Neural cell (in vitro differentiated cells): ENCODE measurements around the gene RNF20. TPM values are rescaled to one million over a fixed set of nuclear protein-coding genes. Genes with fewer than 3 reads are reported as not detected.

Experiments used
- H2AFZ ChIP-seq: fragments of 200-600, 300-800 bp; sonication (generic), shearing (Covaris generic); 2 replicates; pipeline ENCODE4 v1.6.0; 2014; ENCODE audit warnings: low read depth, mild to moderate bottlenecking, antibody characterized with exemption, low read length, moderate library complexity
- H3F3A ChIP-seq: fragments of 200-600 bp; shearing (Covaris generic); 2 replicates; pipeline ENCODE4 v1.6.1; 2016; ENCODE audit warnings: mild to moderate bottlenecking, moderate library complexity, mixed read lengths, antibody characterized with exemption, low read length; ENCODE audit not compliant: insufficient read depth, poor library complexity, severe bottlenecking
- H3K27ac ChIP-seq: fragments of 200-600, 300-800 bp; sonication (generic), shearing (Covaris generic); 2 replicates; pipeline ENCODE4 v1.5.1; 2014; ENCODE audit warnings: mild to moderate bottlenecking, low read length, moderate library complexity
- H3K27me3 ChIP-seq: fragments of 300-800, 200-600 bp; sonication (generic), shearing (Covaris generic); 2 replicates; pipeline ENCODE4 v1.6.0; 2014; ENCODE audit warnings: mild to moderate bottlenecking, low read depth, low read length, moderate library complexity; ENCODE audit not compliant: insufficient read depth
- H3K36me3 ChIP-seq: fragments of 300-800, 200-600 bp; sonication (generic), shearing (Covaris generic); 2 replicates; pipeline ENCODE4 v1.5.1; 2014; ENCODE audit warnings: mild to moderate bottlenecking, antibody characterized with exemption, low read length, moderate library complexity; ENCODE audit not compliant: insufficient read depth
- H3K4me2 ChIP-seq: fragments of 300-800, 200-600 bp; sonication (generic), shearing (Covaris generic); 2 replicates; pipeline ENCODE4 v1.6.0; 2014; ENCODE audit warnings: mild to moderate bottlenecking, low read length
- H3K4me3 ChIP-seq: fragments of 300-800, 200-600 bp; sonication (generic), shearing (Covaris generic); 2 replicates; pipeline ENCODE4 v1.5.1; 2014; ENCODE audit warnings: mild to moderate bottlenecking, low read length, moderate library complexity
- H3K79me2 ChIP-seq: fragments of 200-600 bp; shearing (Covaris generic); replicated peaks from 2 replicates; pipeline ENCODE4 v1.6.0; 2014; ENCODE audit warnings: mild to moderate bottlenecking, low read length, moderate library complexity; ENCODE audit not compliant: insufficient read depth
- H3K9ac ChIP-seq: fragments of 300-800, 200-600 bp; sonication (generic), shearing (Covaris generic); 2 replicates; pipeline ENCODE4 v1.6.1; 2016; ENCODE audit warnings: mild to moderate bottlenecking, low read length, mixed read lengths
- H3K9me2 ChIP-seq: fragments of 200-600 bp; shearing (Covaris generic); 2 replicates; pipeline ENCODE4 v1.6.1; 2016; ENCODE audit warnings: mild to moderate bottlenecking, low read length, mixed read lengths; ENCODE audit not compliant: insufficient read depth
- H3K9me3 ChIP-seq: fragments of 200-600, 300-800 bp; sonication (generic), shearing (Covaris generic); 2 replicates; pipeline ENCODE4 v1.6.1; 2016; ENCODE audit warnings: mild to moderate bottlenecking, mixed run types, low read length, moderate library complexity, mixed read lengths
- H4K20me1 ChIP-seq: fragments of 200-600 bp; shearing (Covaris generic); 2 replicates; pipeline ENCODE4 v1.6.1; 2016; ENCODE audit warnings: mild to moderate bottlenecking, mixed run types; ENCODE audit not compliant: insufficient read depth
- EP300 ChIP-seq: fragments of 450-650 bp; conservative IDR thresholded peaks from 2 replicates; pipeline ENCODE4 v1.6.1; 2014; ENCODE audit warnings: antibody characterized with exemption, mild to moderate bottlenecking, moderate library complexity; ENCODE audit not compliant: poor library complexity, severe bottlenecking
- EZH2 ChIP-seq: fragments of 200-600, 300-800 bp; shearing (Covaris generic), sonication (generic); IDR thresholded peaks from 2 replicates; pipeline ENCODE4 v1.6.1; 2014; ENCODE audit warnings: antibody characterized with exemption, low read length, borderline replicate concordance, mild to moderate bottlenecking; ENCODE audit not compliant: insufficient read depth, poor library complexity, severe bottlenecking
- MXI1 ChIP-seq: fragments of 450-650 bp; conservative IDR thresholded peaks from 2 replicates; pipeline ENCODE4 v1.6.1; 2014; ENCODE audit warnings: antibody characterized with exemption, mild to moderate bottlenecking; ENCODE audit not compliant: poor library complexity, severe bottlenecking
- POLR2AphosphoS5 ChIP-seq: IDR thresholded peaks from 2 replicates; pipeline ENCODE4 v1.6.1; 2012
- RAD21 ChIP-seq: fragments of 450-650 bp; conservative IDR thresholded peaks from 2 replicates; pipeline ENCODE4 v1.6.1; 2014; ENCODE audit warnings: antibody characterized with exemption, mild to moderate bottlenecking, moderate library complexity
- SMC3 ChIP-seq: fragments of 450-650 bp; conservative IDR thresholded peaks from 2 replicates; pipeline ENCODE4 v1.6.1; 2014; ENCODE audit warnings: antibody characterized with exemption, mild to moderate bottlenecking, moderate library complexity; ENCODE audit not compliant: poor library complexity
- TAF1 ChIP-seq: IDR thresholded peaks from 2 replicates; pipeline ENCODE4 v1.6.1; 2012; ENCODE audit warnings: low read depth
- polyA plus RNA-seq: library from polyadenylated mRNA; depleted of rRNA; stranded (reverse); fragments of >200 nt; gene quantifications from 2 replicates; pipeline ENCODE4 v1.2.3, GENCODE V29; 2014
- TF ChIP-seq, protein P1 (sequence below): IDR thresholded peaks from 2 replicates; pipeline ENCODE4 v1.6.1; 2012; ENCODE audit warnings: borderline replicate concordance
- TF ChIP-seq, protein P2 (sequence below): fragments of 450-650 bp; IDR thresholded peaks from 2 replicates; pipeline ENCODE4 v1.5.1; 2014; ENCODE audit warnings: antibody characterized with exemption, mild to moderate bottlenecking, moderate library complexity; ENCODE audit not compliant: poor library complexity, severe bottlenecking

RNF20 gene
- polyA plus RNA-seq, 1 donor from 2014 or later: 32.1 TPM

DNA sequence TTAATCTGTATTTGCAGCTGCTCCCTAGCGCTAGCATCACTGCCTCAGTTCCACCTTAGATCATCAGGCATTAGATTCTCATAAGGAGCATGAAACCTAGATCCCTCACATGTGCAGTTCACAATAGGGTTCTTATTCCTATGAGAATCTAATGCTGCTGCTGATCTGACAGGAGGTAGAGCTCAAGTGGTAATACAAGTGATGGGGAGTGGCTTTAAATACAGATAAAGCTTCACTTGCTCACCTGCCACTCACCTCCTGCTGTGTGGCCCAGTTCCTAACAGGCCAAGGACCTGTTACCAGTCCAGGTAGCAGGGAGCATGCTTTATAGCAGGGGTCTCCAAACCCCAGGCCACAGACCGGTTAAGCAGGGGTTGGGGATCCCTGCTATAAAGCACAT lies 22.6 kb upstream of the RNF20 start:
- TF ChIP-seq, protein P1, sequence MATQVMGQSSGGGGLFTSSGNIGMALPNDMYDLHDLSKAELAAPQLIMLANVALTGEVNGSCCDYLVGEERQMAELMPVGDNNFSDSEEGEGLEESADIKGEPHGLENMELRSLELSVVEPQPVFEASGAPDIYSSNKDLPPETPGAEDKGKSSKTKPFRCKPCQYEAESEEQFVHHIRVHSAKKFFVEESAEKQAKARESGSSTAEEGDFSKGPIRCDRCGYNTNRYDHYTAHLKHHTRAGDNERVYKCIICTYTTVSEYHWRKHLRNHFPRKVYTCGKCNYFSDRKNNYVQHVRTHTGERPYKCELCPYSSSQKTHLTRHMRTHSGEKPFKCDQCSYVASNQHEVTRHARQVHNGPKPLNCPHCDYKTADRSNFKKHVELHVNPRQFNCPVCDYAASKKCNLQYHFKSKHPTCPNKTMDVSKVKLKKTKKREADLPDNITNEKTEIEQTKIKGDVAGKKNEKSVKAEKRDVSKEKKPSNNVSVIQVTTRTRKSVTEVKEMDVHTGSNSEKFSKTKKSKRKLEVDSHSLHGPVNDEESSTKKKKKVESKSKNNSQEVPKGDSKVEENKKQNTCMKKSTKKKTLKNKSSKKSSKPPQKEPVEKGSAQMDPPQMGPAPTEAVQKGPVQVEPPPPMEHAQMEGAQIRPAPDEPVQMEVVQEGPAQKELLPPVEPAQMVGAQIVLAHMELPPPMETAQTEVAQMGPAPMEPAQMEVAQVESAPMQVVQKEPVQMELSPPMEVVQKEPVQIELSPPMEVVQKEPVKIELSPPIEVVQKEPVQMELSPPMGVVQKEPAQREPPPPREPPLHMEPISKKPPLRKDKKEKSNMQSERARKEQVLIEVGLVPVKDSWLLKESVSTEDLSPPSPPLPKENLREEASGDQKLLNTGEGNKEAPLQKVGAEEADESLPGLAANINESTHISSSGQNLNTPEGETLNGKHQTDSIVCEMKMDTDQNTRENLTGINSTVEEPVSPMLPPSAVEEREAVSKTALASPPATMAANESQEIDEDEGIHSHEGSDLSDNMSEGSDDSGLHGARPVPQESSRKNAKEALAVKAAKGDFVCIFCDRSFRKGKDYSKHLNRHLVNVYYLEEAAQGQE: no peak
- TF ChIP-seq POLR2AphosphoS5 (no peak), RAD21 (no peak), TAF1 (no peak), EZH2 (no peak), EP300 (no peak), MXI1 (no peak), SMC3 (no peak)
- TF ChIP-seq, protein P2, sequence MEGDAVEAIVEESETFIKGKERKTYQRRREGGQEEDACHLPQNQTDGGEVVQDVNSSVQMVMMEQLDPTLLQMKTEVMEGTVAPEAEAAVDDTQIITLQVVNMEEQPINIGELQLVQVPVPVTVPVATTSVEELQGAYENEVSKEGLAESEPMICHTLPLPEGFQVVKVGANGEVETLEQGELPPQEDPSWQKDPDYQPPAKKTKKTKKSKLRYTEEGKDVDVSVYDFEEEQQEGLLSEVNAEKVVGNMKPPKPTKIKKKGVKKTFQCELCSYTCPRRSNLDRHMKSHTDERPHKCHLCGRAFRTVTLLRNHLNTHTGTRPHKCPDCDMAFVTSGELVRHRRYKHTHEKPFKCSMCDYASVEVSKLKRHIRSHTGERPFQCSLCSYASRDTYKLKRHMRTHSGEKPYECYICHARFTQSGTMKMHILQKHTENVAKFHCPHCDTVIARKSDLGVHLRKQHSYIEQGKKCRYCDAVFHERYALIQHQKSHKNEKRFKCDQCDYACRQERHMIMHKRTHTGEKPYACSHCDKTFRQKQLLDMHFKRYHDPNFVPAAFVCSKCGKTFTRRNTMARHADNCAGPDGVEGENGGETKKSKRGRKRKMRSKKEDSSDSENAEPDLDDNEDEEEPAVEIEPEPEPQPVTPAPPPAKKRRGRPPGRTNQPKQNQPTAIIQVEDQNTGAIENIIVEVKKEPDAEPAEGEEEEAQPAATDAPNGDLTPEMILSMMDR: no peak
- Histone ChIP-seq H3K79me2 (no peaks in the 10 kb centered on the region), H3F3A (no peaks in the 10 kb centered on the region), H3K9me2 (no peaks in the 10 kb centered on the region), H2AFZ (no peak overlapping the region), H3K9me3 (no peaks in the 10 kb centered on the region), H3K27me3 (no peaks in the 10 kb centered on the region), H3K4me2 (no peak overlapping the region), H3K9ac (no peak overlapping the region), H4K20me1 (no peaks in the 10 kb centered on the region), H3K36me3 (no peaks in the 10 kb centered on the region), H3K4me3 (no peak overlapping the region), H3K27ac (no peak overlapping the region)

DNA sequence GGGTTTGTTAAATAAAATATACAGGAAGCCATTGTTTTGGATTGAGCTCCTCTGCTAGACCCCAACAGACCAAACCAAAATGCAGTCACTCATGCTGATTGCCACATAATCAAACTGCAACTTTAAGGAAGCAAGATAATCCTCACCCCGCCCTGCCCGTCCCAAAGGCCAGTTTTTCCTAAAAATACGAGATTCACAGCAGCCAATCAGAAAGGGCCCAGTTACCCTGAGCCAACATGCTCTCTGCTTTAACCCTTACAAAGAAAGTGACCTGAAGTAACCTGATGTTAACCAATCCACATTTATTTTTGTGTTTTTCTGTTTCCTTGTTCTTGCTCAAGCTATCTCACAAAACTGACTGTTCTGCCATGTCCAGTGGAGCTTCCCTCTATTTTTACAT lies 21.5 kb upstream of the RNF20 start:
- no peaks in the 10 kb centered on the region for H3K79me2 ChIP-seq
- no peak overlapping the region for H3K27ac ChIP-seq
- no peaks in the 10 kb centered on the region for H4K20me1 ChIP-seq
- no peak overlapping the region for H3K9ac ChIP-seq
- H3F3A ChIP-seq: no peaks in the 10 kb centered on the region
- H3K4me2 ChIP-seq: no peak overlapping the region
- H3K9me2 ChIP-seq: no peaks in the 10 kb centered on the region
- no peaks in the 10 kb centered on the region for H3K27me3 ChIP-seq
- no peak overlapping the region for H3K4me3 ChIP-seq
- no peak overlapping the region for H2AFZ ChIP-seq
- H3K36me3 ChIP-seq: no peaks in the 10 kb centered on the region
- TF ChIP-seq, protein P1: no peak
- TF ChIP-seq TAF1: no peak
- TF ChIP-seq, protein P2: no peak
- no peak for TF ChIP-seq EP300
- TF ChIP-seq EZH2: no peak
- no peak for TF ChIP-seq POLR2AphosphoS5
- TF ChIP-seq SMC3: no peak
- no peak for TF ChIP-seq RAD21
- no peak for TF ChIP-seq MXI1
- H3K9me3 ChIP-seq: no peaks in the 10 kb centered on the region
